Lower leg skin (tissue), 4 donors: ENCODE data around the gene VAV3. TPM values are rescaled to one million over a fixed set of nuclear protein-coding genes. Genes with fewer than 3 reads are reported as not detected.

Source experiments
- DNase-seq, 2 donors: peaks; one replicate each; pipeline ENCODE4 v3.0.0-alpha.2; 2019; ENCODE audit warnings: low spot score in 2 of 2
- H3K4me3 ChIP-seq: fragments of 200-600 bp; sonication (generic); 2 replicates; pipeline ENCODE4 v1.5.1; 2017; ENCODE audit warnings: mild to moderate bottlenecking, low read depth; ENCODE audit not compliant: poor library complexity, severe bottlenecking
- POLR2A ChIP-seq, 2 donors: fragments of 450-650 bp; IDR thresholded peaks; one replicate each; pipeline ENCODE4 v1.6.1; 2016 to 2017; ENCODE audit warnings: antibody characterized with exemption in 2 of 2, mild to moderate bottlenecking in 1 of 2, moderate library complexity in 1 of 2
- WGBS, 2 donors: methylation state at CpG; one replicate each; pipeline ENCODE4 v1.1.5; 2018; 5-methylcytosine and 5-hydroxymethylcytosine counted together
- intact Hi-C: fragments of 100-400 bp; cut with DNase I; formaldehyde crosslinking; loops from one replicate; pipeline ENCODE4 v1.15.0; 2023; ENCODE audit warnings: low total_unique reads
- total RNA-seq, 4 donors: library from RNA; depleted of rRNA; stranded (reverse); fragments of >200 nt; gene quantifications; one replicate each; pipeline ENCODE4 v1.1.0, GENCODE V29; 2016
- TF ChIP-seq, protein P1 (sequence below), 3 donors: fragments of 450-650 bp; IDR thresholded peaks; one replicate each; pipeline ENCODE4 v1.5.1; 2016; ENCODE audit warnings: antibody characterized with exemption in 3 of 3, mild to moderate bottlenecking in 3 of 3, moderate library complexity in 2 of 3

VAV3 gene
- total RNA-seq, 4 donors from 2014 or later = 102 to 200 (median 147) TPM

DNA sequence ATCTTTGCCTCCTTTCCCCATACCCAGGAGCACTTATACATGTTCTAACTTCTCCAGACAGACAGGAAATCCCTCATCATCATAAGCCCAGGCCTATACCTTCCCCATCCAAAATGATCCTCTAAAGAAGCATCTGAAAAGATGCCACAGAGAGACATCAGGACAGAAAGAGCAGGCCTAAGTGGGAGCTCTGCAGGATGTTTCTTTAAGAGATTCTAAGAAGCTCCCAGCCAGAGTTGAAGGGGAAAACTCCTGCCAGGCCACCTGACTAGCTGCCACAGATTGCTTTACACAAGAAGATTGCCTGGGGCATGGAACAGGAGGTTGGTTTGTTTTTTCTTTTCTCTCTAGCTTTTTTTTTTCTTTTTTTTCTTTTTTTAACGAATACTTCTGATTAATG lies 275.8 kb downstream of the VAV3 start:
- intact Hi-C loops = no loop called here
- no peak overlapping the region for H3K4me3 ChIP-seq
- TF ChIP-seq, protein P1, sequence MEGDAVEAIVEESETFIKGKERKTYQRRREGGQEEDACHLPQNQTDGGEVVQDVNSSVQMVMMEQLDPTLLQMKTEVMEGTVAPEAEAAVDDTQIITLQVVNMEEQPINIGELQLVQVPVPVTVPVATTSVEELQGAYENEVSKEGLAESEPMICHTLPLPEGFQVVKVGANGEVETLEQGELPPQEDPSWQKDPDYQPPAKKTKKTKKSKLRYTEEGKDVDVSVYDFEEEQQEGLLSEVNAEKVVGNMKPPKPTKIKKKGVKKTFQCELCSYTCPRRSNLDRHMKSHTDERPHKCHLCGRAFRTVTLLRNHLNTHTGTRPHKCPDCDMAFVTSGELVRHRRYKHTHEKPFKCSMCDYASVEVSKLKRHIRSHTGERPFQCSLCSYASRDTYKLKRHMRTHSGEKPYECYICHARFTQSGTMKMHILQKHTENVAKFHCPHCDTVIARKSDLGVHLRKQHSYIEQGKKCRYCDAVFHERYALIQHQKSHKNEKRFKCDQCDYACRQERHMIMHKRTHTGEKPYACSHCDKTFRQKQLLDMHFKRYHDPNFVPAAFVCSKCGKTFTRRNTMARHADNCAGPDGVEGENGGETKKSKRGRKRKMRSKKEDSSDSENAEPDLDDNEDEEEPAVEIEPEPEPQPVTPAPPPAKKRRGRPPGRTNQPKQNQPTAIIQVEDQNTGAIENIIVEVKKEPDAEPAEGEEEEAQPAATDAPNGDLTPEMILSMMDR (IDR thresholded peaks at IDR 0.05) = no peak
- TF ChIP-seq POLR2A (IDR thresholded peaks at IDR 0.05) = no peak
- peak; percentile 70 to 86 for DNase-seq
- WGBS, 2 donors = 32 to 41% methylated on average over 1 of the region's 1 CpG

GRCh38 chr1:107687849-107688753 lies 276.9 kb downstream of the VAV3 start:
- no peak for DNase-seq
- intact Hi-C loops = no loop called here
- TF ChIP-seq POLR2A (IDR thresholded peaks at IDR 0.05) = peak in 1 of 2 donors; percentile 24
- TF ChIP-seq, protein P1 (IDR thresholded peaks at IDR 0.05) = no peak
- H3K4me3 ChIP-seq = no peak overlapping the region
- WGBS, 2 donors = 56 to 60% methylated on average over 9 of the region's 9 CpGs

- DNase-seq = no peak
- 42 to 54% methylated on average over 2 of the region's 2 CpGs for whole genome bisulfite sequencing, 2 donors
- H3K4me3 ChIP-seq = no peak overlapping the region
- intact Hi-C loops = no loop called here
- no peak for TF ChIP-seq POLR2A (IDR thresholded peaks at IDR 0.05)
- TF ChIP-seq, protein P1 (IDR thresholded peaks at IDR 0.05) = no peak
These were observed 281.3 kb downstream of the VAV3 start for GRCh38 chr1:107683683-107684082.

GRCh38 chr1:107683191-107683657 lies 281.8 kb downstream of the VAV3 start:
- 47 to 48% methylated on average over 3 of the region's 3 CpGs for WGBS, 2 donors
- no peak for DNase-seq
- H3K4me3 ChIP-seq = no peak overlapping the region
- no peak for TF ChIP-seq POLR2A (IDR thresholded peaks at IDR 0.05)
- TF ChIP-seq, protein P1 (IDR thresholded peaks at IDR 0.05) = no peak
- intact Hi-C loops = no loop called here

- DNase-seq = no peak
- TF ChIP-seq POLR2A (IDR thresholded peaks at IDR 0.05) = no peak
- TF ChIP-seq, protein P1 (IDR thresholded peaks at IDR 0.05) = no peak
- no peak overlapping the region for H3K4me3 ChIP-seq
- WGBS, 2 donors = 19 to 42% methylated on average over 1 of the region's 1 CpG
- intact Hi-C loops = no loop called here
These were observed 282.5 kb downstream of the VAV3 start for GRCh38 chr1:107682467-107682866.
